OCI-LY7 (cell line): ENCODE results near the gene ZNF827.

Experiments used
- EZH2phosphoT487 ChIP-seq: fragments of 200-600 bp; sonication (generic); IDR thresholded peaks from 2 replicates; pipeline ENCODE4 v1.6.1; 2018; ENCODE audit warnings: low read depth, borderline replicate concordance, mild to moderate bottlenecking, mixed run types, antibody characterized with exemption, low read length, moderate library complexity, mixed read lengths
- TF ChIP-seq, protein P1 (sequence below): fragments of 200-600 bp; sonication (generic); conservative IDR thresholded peaks from 2 replicates; pipeline ENCODE4 v1.5.1; 2014; ENCODE audit warnings: mild to moderate bottlenecking, antibody characterized with exemption, low read length, moderate library complexity, mixed read lengths

DNA sequence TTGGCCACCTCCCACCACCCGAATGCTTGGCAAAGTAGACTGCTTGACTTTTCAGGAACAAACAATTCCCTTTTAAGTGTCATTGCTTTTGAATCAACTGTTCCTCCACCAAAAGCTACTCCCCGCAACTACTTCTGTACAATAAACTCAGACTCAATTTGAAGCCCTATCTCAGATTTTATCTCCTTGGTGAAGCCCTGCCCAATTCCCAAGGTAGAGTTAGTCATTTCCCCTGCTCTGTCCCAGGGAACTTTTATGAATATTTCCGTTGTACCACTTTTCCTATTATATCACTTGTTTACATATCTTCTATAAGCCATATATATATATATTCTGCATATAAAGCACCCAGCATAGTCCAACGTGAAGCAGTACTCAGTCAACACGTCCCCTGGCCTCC is 155.9 kb downstream of the ZNF827 start:
- TF ChIP-seq, protein P1, sequence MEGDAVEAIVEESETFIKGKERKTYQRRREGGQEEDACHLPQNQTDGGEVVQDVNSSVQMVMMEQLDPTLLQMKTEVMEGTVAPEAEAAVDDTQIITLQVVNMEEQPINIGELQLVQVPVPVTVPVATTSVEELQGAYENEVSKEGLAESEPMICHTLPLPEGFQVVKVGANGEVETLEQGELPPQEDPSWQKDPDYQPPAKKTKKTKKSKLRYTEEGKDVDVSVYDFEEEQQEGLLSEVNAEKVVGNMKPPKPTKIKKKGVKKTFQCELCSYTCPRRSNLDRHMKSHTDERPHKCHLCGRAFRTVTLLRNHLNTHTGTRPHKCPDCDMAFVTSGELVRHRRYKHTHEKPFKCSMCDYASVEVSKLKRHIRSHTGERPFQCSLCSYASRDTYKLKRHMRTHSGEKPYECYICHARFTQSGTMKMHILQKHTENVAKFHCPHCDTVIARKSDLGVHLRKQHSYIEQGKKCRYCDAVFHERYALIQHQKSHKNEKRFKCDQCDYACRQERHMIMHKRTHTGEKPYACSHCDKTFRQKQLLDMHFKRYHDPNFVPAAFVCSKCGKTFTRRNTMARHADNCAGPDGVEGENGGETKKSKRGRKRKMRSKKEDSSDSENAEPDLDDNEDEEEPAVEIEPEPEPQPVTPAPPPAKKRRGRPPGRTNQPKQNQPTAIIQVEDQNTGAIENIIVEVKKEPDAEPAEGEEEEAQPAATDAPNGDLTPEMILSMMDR = no peak
- no peak for TF ChIP-seq EZH2phosphoT487
